Subcutaneous abdominal adipose tissue (tissue), 5 donors: ENCODE measurements around the gene GSTP1.
"Not testable (repeated sequence)": the region's sequence is repeated elsewhere in the genome, so short reads cannot be mapped to it uniquely, and the experiment has no call there.

Experiments
- H3K27ac ChIP-seq: one replicate; pipeline ENCODE4 v1.7.0; 2013; ENCODE audit warnings: low read depth, mild to moderate bottlenecking, inconsistent platforms, low read length, moderate library complexity
- H3K27me3 ChIP-seq, 5 donors: one replicate each; pipeline ENCODE4 v1.7.0; 2013; ENCODE audit warnings: low read length in 5 of 5, inconsistent platforms in 1 of 5; ENCODE audit not compliant: control insufficient read depth in 5 of 5, insufficient read depth in 4 of 5
- H3K36me3 ChIP-seq, 5 donors: one replicate each; pipeline ENCODE4 v1.7.0; 2013; ENCODE audit warnings: low read length in 5 of 5; ENCODE audit not compliant: control insufficient read depth in 5 of 5, insufficient read depth in 5 of 5
- H3K4me1 ChIP-seq, 5 donors: one replicate each; pipeline ENCODE4 v1.7.0; 2013; ENCODE audit warnings: low read length in 5 of 5, mild to moderate bottlenecking in 3 of 5, moderate library complexity in 1 of 5; ENCODE audit not compliant: control insufficient read depth in 5 of 5, insufficient read depth in 5 of 5
- H3K4me3 ChIP-seq, 5 donors: one replicate each; pipeline ENCODE4 v1.7.0; 2013; ENCODE audit warnings: low read length in 5 of 5, low read depth in 1 of 5
- H3K9ac ChIP-seq, 5 donors: one replicate each; pipeline ENCODE4 v1.7.0; 2013; ENCODE audit warnings: low read length in 5 of 5, mild to moderate bottlenecking in 4 of 5, moderate library complexity in 3 of 5
- H3K9me3 ChIP-seq, 5 donors: one replicate each; pipeline ENCODE4 v1.7.0; 2013; ENCODE audit warnings: low read length in 5 of 5; ENCODE audit not compliant: control insufficient read depth in 5 of 5
- donor health status: healthy.
- donor health status: healthy.
- donor health status: healthy.
- donor health status: healthy.
- donor health status: healthy.

GSTP1 gene

GRCh38 chr11:67543585-67543984 is 40.0 kb upstream of the GSTP1 start:
- Histone ChIP-seq H3K9ac (no peak overlapping the region), H3K36me3 (no peaks in the 10 kb centered on the region), H3K27me3 (peaks cover 0 to 3% (median 0%) of the 10 kb centered on the region in 5 donors), H3K4me1 (peaks cover 0 to 11% (median 9%) of the 10 kb centered on the region in 5 donors), H3K4me3 (no peak overlapping the region), H3K27ac (no peak overlapping the region), H3K9me3 (no peaks in the 10 kb centered on the region)

- H3K27me3 ChIP-seq, result peaks cover 0 to 3% (median 0%) of the 10 kb centered on the region in 5 donors
- H3K36me3 ChIP-seq, result no peaks in the 10 kb centered on the region
- no peak overlapping the region for H3K4me3 ChIP-seq
- H3K9me3 ChIP-seq, result no peaks in the 10 kb centered on the region
- no peak overlapping the region for H3K9ac ChIP-seq
- H3K27ac ChIP-seq, result no peak overlapping the region
- peaks cover 0 to 11% (median 9%) of the 10 kb centered on the region in 5 donors for H3K4me1 ChIP-seq
Measured at GRCh38 chr11:67544616-67545242, 38.9 kb upstream of the GSTP1 start.

- H3K36me3 ChIP-seq, result no peaks in the 10 kb centered on the region
- H3K27ac ChIP-seq, result no peak overlapping the region
- H3K9ac ChIP-seq, result no peak overlapping the region
- H3K27me3 ChIP-seq, result peaks cover 0 to 3% (median 0%) of the 10 kb centered on the region in 5 donors
- peak overlapping the region in 1 of 5 donors; percentile 29 for H3K4me3 ChIP-seq
- H3K9me3 ChIP-seq, result no peaks in the 10 kb centered on the region
- H3K4me1 ChIP-seq, result peaks cover 0 to 11% (median 9%) of the 10 kb centered on the region in 5 donors
Measured at GRCh38 chr11:67545280-67545679, 38.3 kb upstream of the GSTP1 start.

- not testable (repeated sequence) for H3K36me3 ChIP-seq, H3K27ac ChIP-seq, H3K9me3 ChIP-seq, H3K27me3 ChIP-seq, H3K9ac ChIP-seq, H3K4me3 ChIP-seq
- peaks cover 0 to 11% (median 9%) of the 10 kb centered on the region in 5 donors for H3K4me1 ChIP-seq
Measured at GRCh38 chr11:67548112-67548511, 35.5 kb upstream of the GSTP1 start.

- no peak overlapping the region for H3K9ac ChIP-seq
Measured at GRCh38 chr11:67548555-67549110, 35.0 kb upstream of the GSTP1 start.

GRCh38 chr11:67551127-67551526 is 32.5 kb upstream of the GSTP1 start:
- Histone ChIP-seq H3K4me3 (no peak overlapping the region), H3K9me3 (no peaks in the 10 kb centered on the region), H3K36me3 (no peaks in the 10 kb centered on the region), H3K9ac (no peak overlapping the region), H3K27me3 (peaks cover 0 to 3% (median 0%) of the 10 kb centered on the region in 5 donors), H3K27ac (no peak overlapping the region), H3K4me1 (no peaks in the 10 kb centered on the region)

More at GRCh38 chr11:67548555-67549110, 35.0 kb upstream of the GSTP1 start:
- Histone ChIP-seq H3K27ac (no peak overlapping the region), H3K4me3 (no peak overlapping the region), H3K4me1 (peaks cover 0 to 11% (median 9%) of the 10 kb centered on the region in 5 donors), H3K27me3 (peaks cover 0 to 3% (median 0%) of the 10 kb centered on the region in 5 donors), H3K36me3 (no peaks in the 10 kb centered on the region), H3K9me3 (no peaks in the 10 kb centered on the region)

- not testable (repeated sequence) for H3K9me3 ChIP-seq, H3K4me3 ChIP-seq, H3K27ac ChIP-seq, H3K27me3 ChIP-seq, H3K36me3 ChIP-seq, H3K4me1 ChIP-seq, H3K9ac ChIP-seq
Measured at GRCh38 chr11:67551697-67552096, 31.9 kb upstream of the GSTP1 start.

- Histone ChIP-seq H3K27me3 (peaks cover 0 to 11% (median 4%) of the 10 kb centered on the region in 5 donors), H3K27ac (no peak overlapping the region), H3K36me3 (no peaks in the 10 kb centered on the region), H3K4me3 (no peak overlapping the region), H3K4me1 (no peaks in the 10 kb centered on the region), H3K9ac (no peak overlapping the region), H3K9me3 (no peaks in the 10 kb centered on the region)
Measured at GRCh38 chr11:67556244-67556643, 27.4 kb upstream of the GSTP1 start.

GRCh38 chr11:67558084-67558772 is 25.4 kb upstream of the GSTP1 start:
- H3K4me3 ChIP-seq, result no peak overlapping the region
- peaks cover 0 to 11% (median 4%) of the 10 kb centered on the region in 5 donors for H3K27me3 ChIP-seq
- no peaks in the 10 kb centered on the region for H3K9me3 ChIP-seq
- no peak overlapping the region for H3K9ac ChIP-seq
- peaks cover 0 to under 1% (median 0%) of the 10 kb centered on the region in 5 donors for H3K4me1 ChIP-seq
- no peaks in the 10 kb centered on the region for H3K36me3 ChIP-seq
- H3K27ac ChIP-seq, result no peak overlapping the region

- H3K27ac ChIP-seq, result no peak overlapping the region
- no peak overlapping the region for H3K9ac ChIP-seq
- H3K4me1 ChIP-seq, result peaks cover 0 to 9% (median 0%) of the 10 kb centered on the region in 5 donors
Measured at GRCh38 chr11:67561971-67562619, 21.5 kb upstream of the GSTP1 start.

More at GRCh38 chr11:67561971-67562619, 21.5 kb upstream of the GSTP1 start:
- H3K4me3 ChIP-seq, result no peak overlapping the region
- H3K9me3 ChIP-seq, result no peaks in the 10 kb centered on the region
- H3K27me3 ChIP-seq, result peaks cover 0 to 11% (median 4%) of the 10 kb centered on the region in 5 donors
- H3K36me3 ChIP-seq, result no peaks in the 10 kb centered on the region
